CD4-positive, alpha-beta T cell treated with Interleukin-21 for 1 hour (primary cell): ENCODE results near the gene MYO1H.
"Not testable (repeated sequence)": the region's sequence is repeated elsewhere in the genome, so short reads cannot be mapped to it uniquely, and the experiment has no call there.

ENCODE experiments used
- DNase-seq: peaks from one replicate; pipeline ENCODE4 v3.0.0-alpha.2; 2020

The MYO1H gene

GRCh38 chr12:109451400-109451799 is 103.7 kb downstream of the MYO1H start:
- DNase-seq = no peak

GRCh38 chr12:109452489-109452888 is 104.8 kb downstream of the MYO1H start:
- DNase-seq = no peak

- no peak for DNase-seq
These were observed 108.0 kb downstream of the MYO1H start for GRCh38 chr12:109455706-109456105.

GRCh38 chr12:109458086-109458485 is 110.4 kb downstream of the MYO1H start:
- no peak for DNase-seq

- DNase-seq = no peak
These were observed 111.1 kb downstream of the MYO1H start for GRCh38 chr12:109458771-109459208.

GRCh38 chr12:109459247-109459646 is 111.5 kb downstream of the MYO1H start:
- DNase-seq = no peak

- DNase-seq = no peak
These were observed 112.8 kb downstream of the MYO1H start for GRCh38 chr12:109460538-109460937.

- DNase-seq = no peak
These were observed 113.5 kb downstream of the MYO1H start for GRCh38 chr12:109461049-109461845.

- no peak for DNase-seq
These were observed 114.4 kb downstream of the MYO1H start for GRCh38 chr12:109461846-109462756.

- no peak for DNase-seq
These were observed 115.4 kb downstream of the MYO1H start for GRCh38 chr12:109462868-109463692.

- no peak for DNase-seq
These were observed 116.1 kb downstream of the MYO1H start for GRCh38 chr12:109463756-109464155.

- no peak for DNase-seq
These were observed 117.1 kb downstream of the MYO1H start for GRCh38 chr12:109464642-109465351.

GRCh38 chr12:109466305-109466704 is 118.6 kb downstream of the MYO1H start:
- no peak for DNase-seq

- no peak for DNase-seq
These were observed 119.1 kb downstream of the MYO1H start for GRCh38 chr12:109466821-109467220.

- DNase-seq = no peak
These were observed 120.4 kb downstream of the MYO1H start for GRCh38 chr12:109467978-109468676.

GRCh38 chr12:109469517-109469916 is 121.8 kb downstream of the MYO1H start:
- no peak for DNase-seq

- no peak for DNase-seq
These were observed 125.3 kb downstream of the MYO1H start for GRCh38 chr12:109473006-109473405.

GRCh38 chr12:109473526-109474270 is 126.0 kb downstream of the MYO1H start:
- DNase-seq = not testable (repeated sequence)

- no peak for DNase-seq
These were observed 127.4 kb downstream of the MYO1H start for GRCh38 chr12:109475121-109475520.

GRCh38 chr12:109475993-109476806 is 128.5 kb downstream of the MYO1H start:
- no peak for DNase-seq
